ENCODE data around the gene ASCL1. TPM values are rescaled to one million over a fixed set of nuclear protein-coding genes. Genes with fewer than 3 reads are reported as not detected.

The ASCL1 gene
- total RNA-seq, 2 experiments from 2014 or later = not detected

GRCh38 chr12:102993537-102993936 lies 36.1 kb downstream of the ASCL1 start:
- ChIA-PET POLR2A (no interaction called here), CTCF (no interaction called here)
- H3K27me3 ChIP-seq (ENCODE audit: control insufficient read depth in 1 of 2, insufficient read depth in 2 of 2, low read length in 2 of 2) = peaks cover 0 to 3% of the 10 kb centered on the region in 2 experiments
- no peak overlapping the region for H3K27ac Mint-ChIP-seq
- peaks cover 10% of the 10 kb centered on the region for H3K27me3 Mint-ChIP-seq
- no peaks in the 10 kb centered on the region for H3K4me1 ChIP-seq (ENCODE audit: insufficient read depth, low read length)
- no peak overlapping the region for H3K27ac ChIP-seq (ENCODE audit: low read depth in 1 of 2, low read length in 2 of 2)
- H3K4me3 ChIP-seq (ENCODE audit: low read length) = no peak overlapping the region
- H3K4me1 Mint-ChIP-seq (ENCODE audit: low read depth) = peaks cover 4% of the 10 kb centered on the region
- H3K9me3 Mint-ChIP-seq = peaks cover 5% of the 10 kb centered on the region
- intact Hi-C loops (cut with DNase I, micrococcal nuclease) = no loop called here
- ATAC-seq (ENCODE audit: poor library complexity) = no peak
- H3K36me3 Mint-ChIP-seq (ENCODE audit: low read depth) = no peaks in the 10 kb centered on the region
- no peak overlapping the region for H3K4me3 Mint-ChIP-seq
- peaks cover 0 to 6% of the 10 kb centered on the region in 2 experiments for H3K9me3 ChIP-seq (ENCODE audit: control insufficient read depth in 1 of 2, insufficient read depth in 1 of 2, low read length in 2 of 2)
- no peak for DNase-seq
- H3K36me3 ChIP-seq (ENCODE audit: insufficient read depth, low read length) = no peaks in the 10 kb centered on the region
- no peak for TF ChIP-seq CTCF (IDR thresholded peaks at IDR 0.05)

GRCh38 chr12:102995372-102995771 lies 37.9 kb downstream of the ASCL1 start:
- Mint-ChIP-seq H3K36me3 (ENCODE audit: low read depth) (no peaks in the 10 kb centered on the region), H3K4me3 (no peak overlapping the region), H3K27ac (no peak overlapping the region), H3K9me3 (peaks cover 5% of the 10 kb centered on the region), H3K4me1 (ENCODE audit: low read depth) (peaks cover 4% of the 10 kb centered on the region), H3K27me3 (no peaks in the 10 kb centered on the region)
- peaks cover 0 to 6% of the 10 kb centered on the region in 2 experiments for H3K9me3 ChIP-seq (ENCODE audit: control insufficient read depth in 1 of 2, insufficient read depth in 1 of 2, low read length in 2 of 2)
- H3K4me1 ChIP-seq (ENCODE audit: insufficient read depth, low read length) = no peaks in the 10 kb centered on the region
- ChIA-PET POLR2A (no interaction called here), CTCF (no interaction called here)
- DNase-seq (no peak), ATAC-seq (ENCODE audit: poor library complexity) (no peak)
- H3K36me3 ChIP-seq (ENCODE audit: insufficient read depth, low read length) = no peaks in the 10 kb centered on the region
- H3K27ac ChIP-seq (ENCODE audit: low read depth in 1 of 2, low read length in 2 of 2) = no peak overlapping the region
- H3K27me3 ChIP-seq (ENCODE audit: control insufficient read depth in 1 of 2, insufficient read depth in 2 of 2, low read length in 2 of 2) = peaks cover 0 to 3% of the 10 kb centered on the region in 2 experiments
- no peak overlapping the region for H3K4me3 ChIP-seq (ENCODE audit: low read length)
- no peak for TF ChIP-seq CTCF (IDR thresholded peaks at IDR 0.05)
- intact Hi-C loops (cut with DNase I, micrococcal nuclease) = no loop called here

Other genes starting within 250 kb of the ASCL1 start
- not detected for gene PAH, start 40.4 kb upstream of the ASCL1 start, total RNA-seq